Hindlimb muscle (tissue), 1 donor: Measurements from ENCODE around the gene MRPL53. TPM values are rescaled to one million over a fixed set of nuclear protein-coding genes. Genes with fewer than 3 reads are reported as not detected.
A peak's percentile ranks its signal among the peaks of the same experiment; 100 is the strongest.
"Not testable (repeated sequence)": the region's sequence is repeated elsewhere in the genome, so short reads cannot be mapped to it uniquely, and the experiment has no call there.

ENCODE experiments used
- DNase-seq: peaks from one replicate; pipeline ENCODE4 v3.0.0-alpha.2; 2013
- polyA plus RNA-seq: library from polyadenylated mRNA; unstranded; fragments of 120-200 nt; gene quantifications from one replicate; pipeline ENCODE4 v1.2.1, GENCODE V29; 2013; ENCODE audit not compliant: insufficient read length

MRPL53 gene
- polyA plus RNA-seq, 1 donor = 93.4 TPM

- DNase-seq = no peak
Observed at GRCh38 chr2:74481961-74482800, 9.7 kb upstream of the MRPL53 start.

- DNase-seq = no peak
Observed at GRCh38 chr2:74481431-74481830, 9.0 kb upstream of the MRPL53 start.

GRCh38 chr2:74474899-74475298 is 2.4 kb upstream of the MRPL53 start:
- DNase-seq = no peak

GRCh38 chr2:74474481-74474880 is 2.0 kb upstream of the MRPL53 start:
- no peak for DNase-seq

- DNase-seq = no peak
Observed at GRCh38 chr2:74472945-74473258, 422 bp upstream of the MRPL53 start.

DNA sequence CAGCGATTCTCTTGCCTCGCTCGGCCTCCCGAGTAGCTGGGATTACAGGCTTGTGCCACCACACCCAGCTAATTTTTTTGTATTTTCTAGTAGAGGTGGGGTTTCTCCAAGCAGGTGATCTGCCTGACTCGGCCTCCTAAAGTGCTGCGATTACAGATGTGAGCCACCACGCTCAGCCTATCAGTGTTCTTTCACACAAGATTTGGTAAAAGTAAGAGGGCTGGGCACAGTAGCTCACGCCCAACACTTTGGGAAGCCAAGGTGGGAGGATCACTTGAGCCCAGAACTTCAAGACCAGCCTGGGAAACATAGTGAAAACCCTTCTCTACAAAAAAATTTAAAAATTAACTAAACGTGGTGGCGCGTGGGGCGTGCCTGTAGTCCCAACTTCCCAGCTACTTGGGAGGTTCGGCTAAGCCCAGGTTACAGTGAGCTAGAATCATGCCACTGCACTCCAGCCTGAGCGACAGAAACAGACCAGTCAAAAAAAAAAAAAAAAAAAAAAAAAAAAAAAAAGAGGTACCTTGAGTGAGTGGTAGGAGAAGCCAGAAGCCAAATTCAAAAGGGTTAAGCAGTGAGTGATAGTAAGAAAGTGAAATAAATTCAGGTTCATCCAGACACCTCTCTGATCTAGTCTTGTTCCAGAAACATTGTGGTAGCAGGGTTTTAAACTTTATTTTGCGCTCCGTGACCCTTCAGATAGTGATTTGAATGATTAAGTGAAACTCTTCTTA is 981 bp downstream of the MRPL53 start:
- no peak for DNase-seq

GRCh38 chr2:74470742-74471141 is 1.7 kb downstream of the MRPL53 start:
- not testable (repeated sequence) for DNase-seq

GRCh38 chr2:74464406-74464805 is 8.1 kb downstream of the MRPL53 start:
- no peak for DNase-seq

DNA sequence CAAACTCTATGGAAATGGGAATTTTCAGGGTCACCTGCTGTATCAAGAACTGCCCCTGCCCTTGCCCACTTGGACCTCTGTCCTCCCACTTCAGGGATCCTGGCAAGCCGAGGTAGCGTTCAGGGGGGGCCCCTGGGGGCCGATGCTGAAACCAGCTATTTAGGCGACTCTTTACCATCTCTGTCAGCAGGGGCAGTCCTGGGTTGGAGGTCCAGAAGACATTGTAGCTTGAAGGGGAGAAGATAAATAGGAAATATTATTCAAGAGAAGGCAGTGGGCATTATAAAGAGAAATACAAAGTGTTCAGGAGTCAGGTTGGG is 9.7 kb downstream of the MRPL53 start:
- DNase-seq = no peak

DNA sequence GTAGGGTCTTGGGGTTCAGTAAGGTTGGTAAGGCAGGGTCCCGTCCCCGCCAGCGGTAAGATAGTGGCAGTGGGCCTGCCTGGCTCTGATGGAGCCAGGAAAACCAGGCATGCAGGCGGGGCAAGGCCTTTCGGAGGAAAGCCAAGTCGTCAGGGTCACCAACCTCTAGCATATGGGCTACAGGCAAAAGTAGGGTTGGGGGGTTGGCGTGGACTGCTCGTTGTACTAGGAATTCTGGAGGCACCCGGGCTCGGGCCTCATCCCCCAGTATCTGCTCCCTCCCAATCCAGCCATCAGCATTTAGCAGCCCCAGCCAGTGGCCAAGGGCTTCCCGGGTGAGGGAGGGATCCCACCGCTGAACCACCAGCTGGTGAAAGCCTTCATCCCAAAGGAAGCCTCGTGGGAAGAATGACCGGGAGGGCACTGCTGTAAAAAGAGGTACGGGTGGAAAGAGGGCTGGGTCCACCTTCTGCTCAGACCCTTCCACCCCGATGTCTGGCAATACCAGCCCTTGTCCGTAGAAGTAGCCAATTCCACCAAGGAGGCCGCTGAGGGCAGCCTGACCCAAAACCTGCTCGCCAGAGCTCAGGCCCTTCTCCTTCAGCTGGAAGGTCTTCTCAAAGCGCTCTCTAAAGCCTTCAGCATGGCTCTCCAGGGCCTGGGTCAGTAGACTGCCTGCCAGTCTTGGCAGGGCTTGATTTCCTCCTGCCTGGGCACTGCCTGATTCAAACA is 10.3 kb downstream of the MRPL53 start:
- DNase-seq = no peak

DNA sequence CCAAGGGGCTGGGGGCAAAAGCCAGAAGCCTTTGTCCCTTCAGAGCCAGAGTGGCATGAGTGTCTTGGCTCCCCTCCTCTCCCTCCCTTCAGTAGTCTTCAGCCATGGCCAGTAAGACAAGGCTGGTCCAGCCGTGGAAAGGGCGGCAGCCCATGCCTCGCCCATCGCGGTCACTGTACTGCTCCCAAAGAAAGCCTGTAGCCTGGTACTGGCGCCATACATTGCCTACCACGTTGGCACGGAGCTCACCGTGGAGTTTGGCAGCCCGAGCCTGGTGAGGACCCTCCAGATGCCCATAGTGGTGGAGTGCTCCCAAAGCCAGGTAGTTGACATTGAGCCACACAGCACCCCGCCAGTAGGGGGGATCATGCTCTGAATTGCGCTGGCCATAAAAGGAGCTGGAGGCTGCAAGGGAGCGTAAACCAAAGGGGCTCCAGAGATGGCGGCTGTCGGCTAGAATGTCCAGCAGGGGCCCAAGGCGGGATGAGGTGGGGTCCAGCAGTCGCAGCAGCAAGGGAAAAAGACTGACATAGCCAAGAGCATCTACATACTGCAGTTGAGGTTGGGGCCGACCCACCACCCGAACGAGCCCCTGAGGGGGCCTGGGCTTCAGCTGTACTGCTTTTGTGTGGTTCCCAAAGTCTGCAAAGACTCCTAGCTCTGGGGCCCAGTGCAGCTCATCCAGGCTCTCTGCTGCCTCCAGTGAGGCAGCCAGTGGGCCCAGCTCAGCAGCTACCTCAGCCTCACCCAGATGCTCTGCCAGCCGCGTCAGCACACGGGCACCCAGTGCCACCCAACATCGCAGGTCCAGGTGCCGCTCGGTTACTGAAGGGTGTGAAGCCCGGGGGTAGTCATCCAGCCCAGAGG is 11.1 kb downstream of the MRPL53 start:
- DNase-seq = no peak

- DNase-seq = not testable (repeated sequence)
Observed at GRCh38 chr2:74460187-74460586, 12.3 kb downstream of the MRPL53 start.

DNA sequence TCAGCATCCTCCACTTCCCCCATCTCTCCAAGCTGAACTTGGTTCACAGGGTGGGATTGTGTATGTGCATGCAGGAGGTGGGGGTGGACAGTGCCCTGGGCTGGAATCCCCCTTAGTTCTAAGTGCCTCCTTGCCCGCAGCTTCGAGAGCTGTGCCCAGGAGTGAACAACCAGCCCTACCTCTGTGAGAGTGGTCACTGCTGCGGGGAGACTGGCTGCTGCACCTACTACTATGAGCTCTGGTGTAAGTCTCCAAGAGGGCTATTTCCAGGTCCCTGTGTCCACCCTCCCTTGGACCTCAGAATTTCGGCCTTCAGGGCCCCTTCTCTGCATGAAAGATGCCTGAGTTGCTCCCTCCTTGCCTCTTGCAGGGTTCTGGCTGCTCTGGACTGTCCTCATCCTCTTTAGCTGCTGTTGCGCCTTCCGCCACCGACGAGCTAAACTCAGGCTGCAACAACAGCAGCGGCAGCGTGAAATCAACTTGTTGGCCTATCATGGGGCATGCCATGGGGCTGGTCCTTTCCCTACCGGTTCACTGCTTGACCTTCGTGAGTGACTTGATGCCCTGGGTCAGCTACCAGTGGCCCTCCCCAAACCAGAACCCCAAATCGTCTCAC is 12.9 kb downstream of the MRPL53 start:
- not testable (repeated sequence) for DNase-seq

DNA sequence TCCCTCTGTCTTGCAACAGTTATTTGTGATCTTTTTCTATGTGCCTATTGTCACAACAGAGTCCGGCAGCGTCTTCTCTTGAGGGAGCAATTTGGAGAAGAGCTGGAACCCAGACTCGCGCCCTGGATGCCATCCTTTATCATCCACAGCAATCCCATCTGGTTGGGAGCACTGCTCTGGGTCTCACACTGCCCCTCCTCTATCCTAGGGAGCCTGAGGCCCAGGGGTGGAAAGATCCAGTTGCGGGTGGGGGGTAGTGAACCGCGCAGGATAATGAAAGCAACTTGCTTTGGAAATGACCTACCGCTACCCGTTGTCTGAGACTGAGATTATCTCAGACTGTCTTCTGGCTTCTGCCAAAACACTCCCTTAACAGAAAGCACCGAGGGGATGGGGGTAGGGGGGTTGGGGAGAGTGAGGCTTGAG is 13.5 kb downstream of the MRPL53 start:
- no peak for DNase-seq

GRCh38 chr2:74458132-74458937 is 14.1 kb downstream of the MRPL53 start, which contains the start of gene WBP1:
Gene WBP1, plus strand, starts transcription at chr2:74458438. Its CDS starts 165 bp downstream, at chr2:74458603.
- DNase-seq = peak; percentile 99

- peak; percentile 73 for DNase-seq
Observed at GRCh38 chr2:74457549-74458131, 14.8 kb downstream of the MRPL53 start.

DNA sequence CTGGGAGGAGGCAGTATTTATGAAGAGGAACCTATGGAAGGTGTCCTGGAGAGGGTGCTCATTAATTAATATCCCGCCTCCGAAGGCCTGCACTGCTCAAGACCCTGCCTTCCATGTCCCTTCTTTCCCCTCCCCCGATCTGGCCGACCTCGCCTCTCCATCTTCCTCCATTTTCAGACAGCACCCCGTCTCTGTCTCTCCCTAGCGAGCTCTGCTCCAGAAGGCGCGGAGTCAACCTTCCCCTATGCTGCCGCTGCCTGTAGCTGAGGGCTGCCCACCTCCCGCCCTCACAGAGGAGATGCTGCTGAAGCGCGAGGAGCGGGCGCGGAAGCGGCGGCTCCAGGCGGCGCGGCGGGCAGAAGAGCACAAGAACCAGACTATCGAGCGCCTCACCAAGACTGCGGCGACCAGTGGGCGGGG is 15.3 kb downstream of the MRPL53 start:
- no peak for DNase-seq

DNA sequence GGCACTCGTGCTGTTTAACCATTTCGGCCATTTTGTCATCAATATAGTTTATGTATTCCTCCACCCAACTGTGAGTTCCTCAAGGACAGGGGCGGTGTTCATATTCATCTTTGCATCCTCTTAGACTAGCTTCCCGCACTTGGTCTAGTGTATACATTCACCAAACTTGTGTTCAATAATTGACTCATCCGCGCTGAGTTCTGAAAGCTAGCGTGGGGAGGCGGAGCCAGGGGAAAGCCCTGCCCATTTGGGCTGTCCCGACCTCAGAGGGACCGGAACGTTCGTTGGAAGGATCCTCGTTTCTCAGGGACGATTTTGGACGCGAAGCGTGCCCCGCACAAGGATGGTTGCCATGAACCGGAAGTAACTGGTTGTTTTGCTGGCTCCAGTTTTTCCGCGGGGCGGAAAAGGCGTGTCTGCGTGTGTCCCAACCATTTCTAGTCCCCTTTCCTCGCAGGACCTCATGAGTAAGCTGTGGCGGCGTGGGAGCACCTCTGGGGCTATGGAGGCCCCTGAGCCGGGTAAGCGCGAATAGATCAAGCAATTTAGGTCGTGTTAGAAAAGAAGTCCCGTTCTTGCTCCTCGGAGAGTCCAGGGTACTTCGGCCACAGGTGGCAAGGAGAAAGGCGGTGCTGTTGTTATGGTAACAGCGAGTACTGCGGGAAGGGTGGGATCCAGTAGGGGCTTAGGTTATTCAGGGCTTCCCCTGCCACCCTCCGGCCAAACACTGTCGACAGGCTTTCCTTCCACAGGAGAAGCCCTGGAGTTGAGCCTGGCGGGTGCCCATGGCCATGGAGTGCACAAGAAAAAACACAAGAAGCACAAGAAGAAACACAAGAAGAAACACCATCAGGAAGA is 17.6 kb downstream of the MRPL53 start, which contains the start of gene INO80B:
TSS of gene INO80B (plus strand) at position 434 of the 858 bp plus-strand sequence. CDS start at position 464, 30 bp downstream.
- DNase-seq = peak; percentile 97

DNA sequence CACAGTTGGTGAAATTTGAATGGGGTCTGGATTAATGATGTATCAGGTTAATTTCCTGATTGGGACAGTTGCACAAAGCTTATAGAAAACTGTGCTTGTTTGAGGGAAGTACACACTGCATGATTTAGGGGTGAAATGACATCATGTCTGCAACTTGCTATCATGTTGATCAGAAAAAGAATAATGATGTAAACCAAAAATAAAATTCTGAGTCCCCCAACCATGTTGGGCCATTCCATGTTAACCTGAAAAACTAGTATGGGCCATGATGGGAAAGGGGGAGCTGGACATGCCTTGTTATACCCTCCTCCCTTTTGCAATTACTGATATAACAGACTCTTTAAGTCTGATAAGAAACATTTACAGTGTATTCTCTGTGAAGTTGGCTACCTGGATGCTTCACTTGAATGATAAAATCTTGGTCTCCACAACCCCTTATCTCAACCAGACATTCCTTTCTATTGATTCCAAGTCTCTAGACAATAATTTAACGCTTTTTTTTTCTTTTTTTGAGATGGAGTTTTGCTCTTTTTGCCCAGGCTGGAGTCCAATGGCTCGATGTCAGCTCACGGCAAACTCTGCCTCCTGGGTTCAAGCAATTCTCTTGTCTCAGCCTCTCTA is 21.8 kb downstream of the MRPL53 start:
- DNase-seq = no peak
